Activated T-helper 1 cell treated with anti-CD3 and anti-CD28 coated beads, Interleukin-12 subunit alpha, Interleukin-12 subunit beta, Interleukin-2, Interleukin-4 antibody, amounts not matched to agents 30 ng/mL and 10 ng/mL and 1 ng/mL, durations not matched to agents 14 hours and 24 hours and 36 hours (primary cell): ENCODE measurements around the gene GOLGA6L24. TPM values are rescaled to one million over a fixed set of nuclear protein-coding genes. Genes with fewer than 3 reads are reported as not detected.
"Not testable (repeated sequence)": the region's sequence is repeated elsewhere in the genome, so short reads cannot be mapped to it uniquely, and the experiment has no call there.

Experiments used
- DNase-seq: peaks from one replicate; pipeline ENCODE4 v3.0.0; 2021; ENCODE audit warnings: low spot score
- H3K27ac Mint-ChIP-seq: one replicate; pipeline ENCODE4 v1.8.0; 2021; ENCODE audit warnings: mild to moderate bottlenecking, mixed read lengths
- H3K27me3 Mint-ChIP-seq: one replicate; pipeline ENCODE4 v1.8.0; 2022; ENCODE audit warnings: mild to moderate bottlenecking, moderate library complexity, mixed read lengths; ENCODE audit not compliant: insufficient read depth
- H3K36me3 Mint-ChIP-seq: one replicate; pipeline ENCODE4 v1.8.0; 2021; ENCODE audit warnings: low read depth, mixed read lengths
- H3K4me1 Mint-ChIP-seq: one replicate; pipeline ENCODE4 v1.8.0; 2021; ENCODE audit warnings: low read depth, mixed read lengths
- H3K4me3 Mint-ChIP-seq: one replicate; pipeline ENCODE4 v1.8.0; 2021; ENCODE audit warnings: mild to moderate bottlenecking, moderate library complexity, mixed read lengths
- H3K9me3 Mint-ChIP-seq: one replicate; pipeline ENCODE4 v1.8.0; 2021; ENCODE audit warnings: mixed read lengths
- intact Hi-C: fragments of 100-400 bp; cut with micrococcal nuclease; formaldehyde crosslinking; loops from one replicate; pipeline ENCODE4 v1.15.1; 2024
- total RNA-seq: library from RNA; stranded (reverse); gene quantifications from 2 replicates; pipeline ENCODE4 v1.2.3, GENCODE V29; 2022

Gene GOLGA6L24
- total RNA-seq, 1 donor from 2014 or later, result not detected

DNA sequence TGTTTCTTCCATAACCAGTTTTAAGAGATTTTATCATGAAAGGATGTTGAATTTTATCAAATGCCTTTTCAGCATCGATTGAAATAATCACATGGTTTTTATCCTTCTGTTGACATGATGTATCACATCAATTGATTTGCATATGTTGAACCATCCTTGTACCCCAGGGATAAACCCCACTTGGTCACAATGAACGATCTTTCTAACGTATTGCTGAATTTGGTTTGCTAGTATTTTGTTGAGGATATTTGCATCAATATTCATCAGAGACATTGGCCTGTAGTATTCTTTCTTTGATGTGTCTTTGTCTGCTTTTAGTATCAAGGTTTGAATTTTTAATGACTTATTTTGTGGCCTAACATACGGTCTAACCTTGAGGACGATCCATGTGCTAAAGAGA lies 49.2 kb downstream of the GOLGA6L24 start:
- H3K27me3 Mint-ChIP-seq, H3K4me1 Mint-ChIP-seq, intact Hi-C loops, H3K27ac Mint-ChIP-seq, DNase-seq, H3K4me3 Mint-ChIP-seq: not testable (repeated sequence)
- H3K9me3 Mint-ChIP-seq, result peaks cover 24% of the 10 kb centered on the region
- H3K36me3 Mint-ChIP-seq, result peaks cover 12% of the 10 kb centered on the region

Other genes with a start within 250 kb of the GOLGA6L24 start
- 41.3 and 47.7 TPM in 2 replicates for gene HERC2, start 35.9 kb downstream of the GOLGA6L24 start, total RNA-seq
- gene GOLGA8F, start 20.6 kb upstream of the GOLGA6L24 start, total RNA-seq, result not detected in 2 replicates
- gene GOLGA8G, start 174.9 kb upstream of the GOLGA6L24 start, total RNA-seq, result not detected in 2 replicates
- gene GOLGA6L25, start 195.5 kb upstream of the GOLGA6L24 start, total RNA-seq, result not detected in 2 replicates